Activated T-helper 17 cell treated with anti-CD3 and anti-CD28 coated beads, Interleukin-2, amount 50 U/mL, for 72 hours (primary cell): Measurements from ENCODE around the gene HMX1. TPM values are rescaled to one million over a fixed set of nuclear protein-coding genes. Genes with fewer than 3 reads are reported as not detected.

Source experiments
- ATAC-seq: fragments of 150-1000 bp; cut with Tn5 transposase; replicated peaks from 2 replicates; pipeline ENCODE4 v1.10.0; 2021; ENCODE audit warnings: mild to moderate bottlenecking, moderate library complexity
- H3K27ac Mint-ChIP-seq: one replicate; pipeline ENCODE4 v1.8.0; 2022; ENCODE audit warnings: mixed read lengths
- H3K27me3 Mint-ChIP-seq: one replicate; pipeline ENCODE4 v1.8.0; 2022; ENCODE audit warnings: mixed read lengths
- H3K36me3 Mint-ChIP-seq: one replicate; pipeline ENCODE4 v1.8.0; 2022; ENCODE audit warnings: low read depth, mild to moderate bottlenecking, mixed read lengths
- H3K4me1 Mint-ChIP-seq: one replicate; pipeline ENCODE4 v1.8.0; 2022; ENCODE audit warnings: mixed read lengths
- H3K4me3 Mint-ChIP-seq: one replicate; pipeline ENCODE4 v1.8.0; 2022; ENCODE audit warnings: mild to moderate bottlenecking, mixed read lengths
- H3K9me3 Mint-ChIP-seq: one replicate; pipeline ENCODE4 v1.8.0; 2022; ENCODE audit warnings: mixed read lengths
- total RNA-seq, 2 donors: library from RNA; stranded (reverse); gene quantifications; one replicate each; pipeline ENCODE4 v1.2.3, GENCODE V29; 2022

Gene HMX1
- total RNA-seq, 2 donors from 2014 or later = not detected

- Mint-ChIP-seq H3K4me1 (no peaks in the 10 kb centered on the region), H3K36me3 (no peaks in the 10 kb centered on the region), H3K27ac (no peak overlapping the region), H3K9me3 (peaks cover 5% of the 10 kb centered on the region), H3K27me3 (peaks cover 5% of the 10 kb centered on the region), H3K4me3 (no peak overlapping the region)
- ATAC-seq = no peak
These were observed 33.0 kb upstream of the HMX1 start for GRCh38 chr4:8904666-8905065.

GRCh38 chr4:8904041-8904501 is 32.4 kb upstream of the HMX1 start:
- Mint-ChIP-seq H3K4me3 (no peak overlapping the region), H3K27ac (no peak overlapping the region), H3K27me3 (peaks cover 5% of the 10 kb centered on the region), H3K36me3 (no peaks in the 10 kb centered on the region), H3K4me1 (no peaks in the 10 kb centered on the region), H3K9me3 (peaks cover 5% of the 10 kb centered on the region)
- no peak for ATAC-seq

GRCh38 chr4:8901335-8901734 is 29.7 kb upstream of the HMX1 start:
- Mint-ChIP-seq H3K4me3 (no peak overlapping the region), H3K27me3 (peaks cover 3% of the 10 kb centered on the region), H3K4me1 (no peaks in the 10 kb centered on the region), H3K9me3 (peaks cover 5% of the 10 kb centered on the region), H3K27ac (no peak overlapping the region), H3K36me3 (no peaks in the 10 kb centered on the region)
- no peak for ATAC-seq

GRCh38 chr4:8900588-8900987 is 28.9 kb upstream of the HMX1 start:
- Mint-ChIP-seq H3K4me3 (no peak overlapping the region), H3K27ac (no peak overlapping the region), H3K4me1 (no peaks in the 10 kb centered on the region), H3K36me3 (no peaks in the 10 kb centered on the region), H3K27me3 (peaks cover 3% of the 10 kb centered on the region), H3K9me3 (peaks cover 5% of the 10 kb centered on the region)
- ATAC-seq = no peak

- H3K27me3 Mint-ChIP-seq = peaks cover 7% of the 10 kb centered on the region
These were observed 26.8 kb upstream of the HMX1 start for GRCh38 chr4:8898419-8898818.

GRCh38 chr4:8897251-8898167 is 25.9 kb upstream of the HMX1 start:
- peaks cover 5% of the 10 kb centered on the region for H3K9me3 Mint-ChIP-seq
- ATAC-seq = no peak
- H3K4me1 Mint-ChIP-seq = no peaks in the 10 kb centered on the region
- no peaks in the 10 kb centered on the region for H3K36me3 Mint-ChIP-seq
- H3K27ac Mint-ChIP-seq = no peak overlapping the region
- H3K27me3 Mint-ChIP-seq = peaks cover 7% of the 10 kb centered on the region
- no peak overlapping the region for H3K4me3 Mint-ChIP-seq

More at GRCh38 chr4:8898419-8898818, 26.8 kb upstream of the HMX1 start:
- no peaks in the 10 kb centered on the region for H3K4me1 Mint-ChIP-seq
- no peak for ATAC-seq
- peaks cover 5% of the 10 kb centered on the region for H3K9me3 Mint-ChIP-seq
- H3K36me3 Mint-ChIP-seq = no peaks in the 10 kb centered on the region
- no peak overlapping the region for H3K27ac Mint-ChIP-seq
- H3K4me3 Mint-ChIP-seq = no peak overlapping the region

GRCh38 chr4:8896506-8896905 is 24.9 kb upstream of the HMX1 start:
- no peak overlapping the region for H3K27ac Mint-ChIP-seq
- H3K36me3 Mint-ChIP-seq = no peaks in the 10 kb centered on the region
- H3K4me3 Mint-ChIP-seq = no peak overlapping the region
- ATAC-seq = no peak
- H3K4me1 Mint-ChIP-seq = no peaks in the 10 kb centered on the region
- peaks cover 8% of the 10 kb centered on the region for H3K27me3 Mint-ChIP-seq
- H3K9me3 Mint-ChIP-seq = peaks cover 4% of the 10 kb centered on the region

GRCh38 chr4:8896071-8896470 is 24.4 kb upstream of the HMX1 start:
- Mint-ChIP-seq H3K4me1 (no peaks in the 10 kb centered on the region), H3K27me3 (peaks cover 12% of the 10 kb centered on the region), H3K27ac (no peak overlapping the region), H3K4me3 (no peak overlapping the region), H3K9me3 (no peaks in the 10 kb centered on the region), H3K36me3 (no peaks in the 10 kb centered on the region)
- ATAC-seq = no peak

GRCh38 chr4:8895295-8895694 is 23.7 kb upstream of the HMX1 start:
- Mint-ChIP-seq H3K4me3 (no peak overlapping the region), H3K4me1 (no peaks in the 10 kb centered on the region), H3K36me3 (no peaks in the 10 kb centered on the region), H3K27me3 (peaks cover 12% of the 10 kb centered on the region), H3K27ac (no peak overlapping the region), H3K9me3 (no peaks in the 10 kb centered on the region)
- ATAC-seq = no peak

GRCh38 chr4:8894424-8894816 is 22.8 kb upstream of the HMX1 start:
- no peak for ATAC-seq
- Mint-ChIP-seq H3K4me1 (no peaks in the 10 kb centered on the region), H3K36me3 (no peaks in the 10 kb centered on the region), H3K27ac (no peak overlapping the region), H3K9me3 (no peaks in the 10 kb centered on the region), H3K4me3 (no peak overlapping the region), H3K27me3 (peaks cover 12% of the 10 kb centered on the region)

GRCh38 chr4:8893624-8894423 is 22.2 kb upstream of the HMX1 start:
- Mint-ChIP-seq H3K27me3 (peaks cover 18% of the 10 kb centered on the region), H3K9me3 (no peaks in the 10 kb centered on the region), H3K4me3 (no peak overlapping the region), H3K4me1 (no peaks in the 10 kb centered on the region), H3K36me3 (no peaks in the 10 kb centered on the region), H3K27ac (no peak overlapping the region)
- no peak for ATAC-seq

- H3K4me1 Mint-ChIP-seq = no peaks in the 10 kb centered on the region
- H3K9me3 Mint-ChIP-seq = no peaks in the 10 kb centered on the region
- H3K27ac Mint-ChIP-seq = no peak overlapping the region
- no peak overlapping the region for H3K4me3 Mint-ChIP-seq
- no peak for ATAC-seq
- H3K36me3 Mint-ChIP-seq = no peaks in the 10 kb centered on the region
- peaks cover 21% of the 10 kb centered on the region for H3K27me3 Mint-ChIP-seq
These were observed 21.6 kb upstream of the HMX1 start for GRCh38 chr4:8893227-8893623.

GRCh38 chr4:8892556-8893226 is 21.1 kb upstream of the HMX1 start:
- H3K4me1 Mint-ChIP-seq = no peaks in the 10 kb centered on the region
- ATAC-seq = no peak

More at GRCh38 chr4:8892556-8893226, 21.1 kb upstream of the HMX1 start:
- H3K27me3 Mint-ChIP-seq = peaks cover 21% of the 10 kb centered on the region
- H3K36me3 Mint-ChIP-seq = no peaks in the 10 kb centered on the region
- no peak overlapping the region for H3K27ac Mint-ChIP-seq
- no peaks in the 10 kb centered on the region for H3K9me3 Mint-ChIP-seq
- H3K4me3 Mint-ChIP-seq = no peak overlapping the region
